Stimulated activated CD8-positive, alpha-beta memory T cell treated with anti-CD3 and anti-CD28 coated beads, Interleukin-4, amount 100 ng/mL, for 1 hour (primary cell): ENCODE data around the gene TAS2R4.
"Not testable (repeated sequence)": the region's sequence is repeated elsewhere in the genome, so short reads cannot be mapped to it uniquely, and the experiment has no call there.

Experiments used
- DNase-seq, 2 donors: peaks; one replicate each; pipeline ENCODE4 v3.0.0-alpha.2; 2020; ENCODE audit warnings: low read depth in 2 of 2, low spot score in 1 of 2

TAS2R4 gene

GRCh38 chr7:141776374-141776773 is at the start of gene TAS2R4:
TAS2R4 (plus strand) TSS chr7:141776674; CDS start chr7:141778489, 1,815 bp downstream.
- DNase-seq, result no peak

GRCh38 chr7:141729020-141729419 is 47.5 kb upstream of the TAS2R4 start:
- no peak for DNase-seq

GRCh38 chr7:141731476-141732149 is 44.9 kb upstream of the TAS2R4 start:
- DNase-seq, result no peak

GRCh38 chr7:141737118-141737835 is 39.2 kb upstream of the TAS2R4 start:
- DNase-seq, result no peak

GRCh38 chr7:141737836-141738591 is 38.5 kb upstream of the TAS2R4 start, which contains the start of gene SSBP1:
SSBP1 (plus strand) TSS chr7:141738358; CDS start chr7:141739167, 809 bp downstream.
- peak; percentile 70 to 80 for DNase-seq

GRCh38 chr7:141738592-141739013 is 37.9 kb upstream of the TAS2R4 start:
- no peak for DNase-seq

GRCh38 chr7:141739250-141739649 is 37.2 kb upstream of the TAS2R4 start:
- DNase-seq, result no peak

GRCh38 chr7:141742229-141742628 is 34.2 kb upstream of the TAS2R4 start:
- no peak for DNase-seq

- DNase-seq, result no peak
Observed at GRCh38 chr7:141744131-141744530, 32.3 kb upstream of the TAS2R4 start.

- no peak for DNase-seq
Observed at GRCh38 chr7:141748396-141748795, 28.1 kb upstream of the TAS2R4 start.

GRCh38 chr7:141751904-141752303 is 24.6 kb upstream of the TAS2R4 start:
- DNase-seq, result not testable (repeated sequence)

GRCh38 chr7:141752634-141753033 is 23.8 kb upstream of the TAS2R4 start:
- DNase-seq, result no peak

GRCh38 chr7:141754939-141755338 is 21.5 kb upstream of the TAS2R4 start:
- DNase-seq, result no peak

- DNase-seq, result no peak
Observed at GRCh38 chr7:141763797-141764196, 12.7 kb upstream of the TAS2R4 start, which contains the start of gene TAS2R3. TAS2R3 (plus strand) TSS chr7:141764097; CDS start chr7:141764159, 62 bp downstream.

- DNase-seq, result not testable (repeated sequence)
Observed at GRCh38 chr7:141770083-141770583, 6.3 kb upstream of the TAS2R4 start.

GRCh38 chr7:141785706-141786552 is 9.5 kb downstream of the TAS2R4 start:
- no peak for DNase-seq

- DNase-seq, result no peak
Observed at GRCh38 chr7:141788296-141788695, 11.8 kb downstream of the TAS2R4 start.

- DNase-seq, result no peak
Observed at GRCh38 chr7:141789917-141790316, 13.4 kb downstream of the TAS2R4 start, which contains the start of gene TAS2R5. TAS2R5 (plus strand) TSS chr7:141790217; CDS start chr7:141790362, 145 bp downstream.

GRCh38 chr7:141792526-141792925 is 16.1 kb downstream of the TAS2R4 start:
- no peak for DNase-seq

GRCh38 chr7:141820067-141820466 is 43.6 kb downstream of the TAS2R4 start:
- no peak for DNase-seq
